Dendritic cell treated with granulocyte-macrophage colony-stimulating factor and Interleukin-4, amounts not matched to agents 40 ng/mL and 50 ng/mL, for 4 days (primary cell): ENCODE measurements around the gene UBE2J2.

Experiments used
- H3K27ac Mint-ChIP-seq: one replicate; pipeline ENCODE4 v1.8.0; 2022; ENCODE audit warnings: mild to moderate bottlenecking, mixed read lengths
- H3K27me3 Mint-ChIP-seq: one replicate; pipeline ENCODE4 v1.8.0; 2022; ENCODE audit warnings: mild to moderate bottlenecking, mixed read lengths
- H3K36me3 Mint-ChIP-seq: one replicate; pipeline ENCODE4 v1.8.0; 2022; ENCODE audit warnings: low read depth, mixed read lengths
- H3K4me1 Mint-ChIP-seq: one replicate; pipeline ENCODE4 v1.8.0; 2022; ENCODE audit warnings: low read depth, mixed read lengths
- H3K4me3 Mint-ChIP-seq: one replicate; pipeline ENCODE4 v1.8.0; 2022; ENCODE audit warnings: mild to moderate bottlenecking, moderate library complexity, mixed read lengths
- H3K9me3 Mint-ChIP-seq: one replicate; pipeline ENCODE4 v1.8.0; 2022; ENCODE audit warnings: mixed read lengths
- intact Hi-C: fragments of 100-400 bp; cut with micrococcal nuclease; formaldehyde crosslinking; loops from one replicate; pipeline ENCODE4 v1.15.0; 2022

The UBE2J2 gene

DNA sequence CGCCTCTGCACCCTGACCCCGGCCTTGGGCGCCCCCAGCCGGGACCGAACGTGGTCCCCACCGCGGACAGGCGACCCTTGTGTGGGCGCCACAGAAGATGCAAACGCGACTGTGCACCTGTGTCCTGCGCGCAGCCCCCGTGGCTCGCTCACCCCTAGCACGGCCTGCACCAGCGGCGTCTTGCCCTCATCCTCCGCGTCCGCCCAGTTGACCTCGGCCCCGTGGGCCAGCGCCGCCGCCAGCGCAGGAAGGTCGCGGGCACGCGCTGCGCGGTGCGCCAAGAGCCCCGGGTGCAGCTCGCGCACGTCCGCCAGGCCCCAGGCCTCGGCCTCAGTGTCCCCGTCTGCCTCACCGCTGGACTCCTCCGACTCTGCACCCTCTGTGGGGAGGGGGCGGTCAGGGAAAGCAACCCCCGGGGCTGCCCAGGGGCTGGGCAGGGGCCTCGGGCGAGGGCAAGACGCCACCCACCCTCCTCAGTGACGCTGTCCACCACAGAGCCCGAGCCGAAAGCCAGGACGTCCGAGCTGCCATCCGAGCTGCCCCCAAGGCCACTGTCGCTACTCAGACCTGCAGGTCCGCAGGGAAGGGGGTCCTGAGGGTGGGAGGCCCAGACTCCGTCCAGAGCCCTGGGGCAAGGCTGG is 20.7 kb upstream of the UBE2J2 start:
- Mint-ChIP-seq H3K27ac (no peak overlapping the region), H3K9me3 (no peaks in the 10 kb centered on the region), H3K36me3 (peaks cover 66% of the 10 kb centered on the region), H3K4me3 (no peak overlapping the region), H3K4me1 (no peaks in the 10 kb centered on the region), H3K27me3 (peaks cover 3% of the 10 kb centered on the region)
- intact Hi-C loops, result no loop called here

DNA sequence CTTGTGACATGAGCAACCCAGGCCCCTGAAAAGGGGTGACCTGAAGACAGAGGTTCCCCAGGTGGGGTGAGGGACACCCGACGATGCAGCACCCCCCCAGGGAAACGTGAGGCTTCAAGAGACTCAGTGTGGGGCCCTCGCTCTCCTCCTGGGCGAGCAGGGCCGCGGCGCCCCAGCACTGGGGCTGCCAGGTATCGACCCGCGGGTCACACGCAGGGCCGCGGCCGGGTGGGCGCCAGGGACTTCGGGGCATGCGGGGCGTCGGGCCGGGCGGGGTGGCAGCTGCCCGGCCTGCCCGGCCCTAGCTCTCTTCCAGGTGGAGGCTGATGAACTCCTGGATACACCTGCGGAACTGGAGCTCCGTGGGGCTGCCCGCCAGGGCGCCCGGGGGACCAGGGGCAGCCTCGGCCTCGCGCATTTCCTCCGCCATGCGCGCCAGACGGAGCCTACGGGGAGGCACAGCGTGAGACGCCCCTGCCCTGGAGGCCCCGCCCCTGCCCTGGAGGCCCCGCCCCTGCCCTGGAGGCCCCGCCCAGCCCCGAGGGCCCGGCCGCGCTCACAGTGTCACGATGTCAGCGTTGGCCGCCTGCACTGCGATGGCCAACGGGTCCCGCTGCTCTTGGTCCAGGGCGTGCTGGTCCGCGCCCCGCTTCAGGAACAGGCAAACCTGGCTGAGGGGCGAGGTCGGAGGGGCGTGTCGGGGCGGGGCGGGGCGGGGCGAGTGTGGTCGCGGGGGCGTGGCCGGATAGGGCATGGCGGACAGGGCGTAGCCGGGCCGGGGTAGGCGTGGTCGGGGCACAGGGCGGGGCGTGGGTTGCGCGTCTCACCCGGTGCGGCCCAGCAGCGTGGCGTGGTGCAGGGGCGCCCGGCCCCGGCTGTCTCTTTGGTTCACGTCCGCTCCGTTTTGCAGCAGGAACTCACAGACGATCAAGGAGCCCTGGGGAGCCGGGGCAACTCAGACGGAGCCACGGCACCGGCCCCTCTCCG is 19.9 kb upstream of the UBE2J2 start:
- Mint-ChIP-seq H3K4me3 (no peak overlapping the region), H3K4me1 (no peaks in the 10 kb centered on the region), H3K9me3 (peaks cover 2% of the 10 kb centered on the region), H3K36me3 (peaks cover 58% of the 10 kb centered on the region), H3K27ac (no peak overlapping the region), H3K27me3 (peaks cover 3% of the 10 kb centered on the region)
- intact Hi-C loops, result no loop called here

DNA sequence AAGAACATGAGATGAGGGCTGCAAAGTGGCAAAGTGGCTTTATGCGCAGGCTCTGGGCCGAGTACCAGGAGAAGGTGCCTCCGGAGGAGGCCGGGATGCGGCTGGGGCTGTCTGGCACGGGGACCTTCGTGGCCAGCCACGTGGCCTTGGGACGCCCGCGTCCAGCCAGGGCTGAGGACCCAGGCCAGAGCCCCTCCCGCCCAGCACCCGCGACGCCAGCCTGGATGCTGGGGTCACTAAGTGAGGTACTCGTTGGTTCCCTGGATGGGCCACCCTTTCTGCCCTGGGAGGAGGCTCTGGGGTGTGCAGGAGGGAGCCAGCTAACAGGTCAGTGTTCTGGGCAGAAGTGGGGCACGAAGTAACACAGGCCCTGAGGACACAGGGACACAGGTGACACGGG is 19.2 kb upstream of the UBE2J2 start:
- peaks cover 51% of the 10 kb centered on the region for H3K36me3 Mint-ChIP-seq
- H3K27me3 Mint-ChIP-seq, result peaks cover 3% of the 10 kb centered on the region
- peaks cover 9% of the 10 kb centered on the region for H3K9me3 Mint-ChIP-seq
- intact Hi-C loops, result no loop called here
- H3K4me1 Mint-ChIP-seq, result no peaks in the 10 kb centered on the region
- no peak overlapping the region for H3K27ac Mint-ChIP-seq
- no peak overlapping the region for H3K4me3 Mint-ChIP-seq

DNA sequence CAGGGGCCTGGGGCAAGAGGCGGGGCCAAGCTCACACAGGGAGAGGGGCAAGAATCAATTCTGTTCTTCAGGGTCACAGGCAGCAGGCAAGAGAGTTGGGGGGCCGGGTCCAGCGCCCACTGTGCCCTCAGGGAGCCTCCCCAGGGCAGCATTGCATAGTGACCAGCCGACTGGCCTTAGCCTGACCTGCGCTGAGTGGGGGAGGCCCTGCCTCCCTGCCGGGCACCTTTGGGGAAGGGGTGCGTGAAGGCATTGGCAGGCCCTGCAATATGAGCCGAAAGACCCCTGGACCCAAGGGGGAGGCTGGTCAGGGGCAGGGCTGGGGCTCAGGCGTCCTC is 18.8 kb upstream of the UBE2J2 start:
- intact Hi-C loops, result no loop called here
- peaks cover 48% of the 10 kb centered on the region for H3K36me3 Mint-ChIP-seq
- no peaks in the 10 kb centered on the region for H3K4me1 Mint-ChIP-seq
- peaks cover 9% of the 10 kb centered on the region for H3K9me3 Mint-ChIP-seq
- H3K4me3 Mint-ChIP-seq, result no peak overlapping the region
- peaks cover 3% of the 10 kb centered on the region for H3K27me3 Mint-ChIP-seq
- H3K27ac Mint-ChIP-seq, result no peak overlapping the region

DNA sequence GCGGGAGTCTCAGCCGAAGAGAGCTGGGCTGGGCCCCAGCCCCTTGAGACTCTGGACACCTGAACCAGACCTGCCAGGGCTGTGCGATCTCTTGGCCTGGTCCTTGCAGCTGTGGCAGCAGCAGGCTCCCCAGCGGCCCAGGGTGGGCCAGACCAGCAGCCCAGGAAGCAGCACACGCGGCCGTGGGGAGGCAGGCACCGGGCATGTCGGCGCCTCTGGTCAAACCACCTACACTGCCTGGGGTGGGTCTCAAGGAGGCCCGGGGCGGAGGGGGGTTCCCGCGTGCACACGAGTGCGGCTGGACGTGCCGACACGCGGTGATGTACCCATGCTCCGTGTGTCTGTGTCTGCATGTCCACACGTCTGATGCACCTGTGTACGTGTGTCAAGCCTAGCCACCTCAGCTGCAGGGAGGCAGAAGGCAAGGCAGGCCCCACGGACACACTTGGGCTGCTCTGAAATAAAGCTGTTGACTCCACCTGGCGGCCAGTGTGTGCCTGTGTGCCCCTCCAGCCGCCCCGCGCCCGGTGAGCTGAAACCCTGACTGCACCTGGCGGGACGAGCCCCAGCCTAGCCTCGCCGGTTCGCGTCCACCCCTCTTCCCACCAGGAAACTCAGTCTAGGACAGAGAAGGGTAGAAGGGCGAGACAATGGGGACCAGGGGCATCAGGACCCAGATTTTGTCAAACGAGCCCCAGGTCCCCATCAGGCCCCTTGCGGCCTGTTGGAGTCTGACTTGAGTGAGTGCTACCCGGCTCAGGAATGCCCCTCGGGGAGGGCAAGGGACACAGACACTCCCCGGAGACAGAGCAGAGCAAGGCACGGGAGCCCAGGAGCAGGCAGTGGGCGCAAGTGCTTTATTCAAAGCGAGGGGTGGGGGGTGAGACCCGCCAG is 18.1 kb upstream of the UBE2J2 start:
- H3K4me3 Mint-ChIP-seq, result no peak overlapping the region
- no peaks in the 10 kb centered on the region for H3K4me1 Mint-ChIP-seq
- no peak overlapping the region for H3K27ac Mint-ChIP-seq
- H3K27me3 Mint-ChIP-seq, result peaks cover 3% of the 10 kb centered on the region
- H3K9me3 Mint-ChIP-seq, result peaks cover 9% of the 10 kb centered on the region
- intact Hi-C loops, result no loop called here
- peaks cover 46% of the 10 kb centered on the region for H3K36me3 Mint-ChIP-seq

DNA sequence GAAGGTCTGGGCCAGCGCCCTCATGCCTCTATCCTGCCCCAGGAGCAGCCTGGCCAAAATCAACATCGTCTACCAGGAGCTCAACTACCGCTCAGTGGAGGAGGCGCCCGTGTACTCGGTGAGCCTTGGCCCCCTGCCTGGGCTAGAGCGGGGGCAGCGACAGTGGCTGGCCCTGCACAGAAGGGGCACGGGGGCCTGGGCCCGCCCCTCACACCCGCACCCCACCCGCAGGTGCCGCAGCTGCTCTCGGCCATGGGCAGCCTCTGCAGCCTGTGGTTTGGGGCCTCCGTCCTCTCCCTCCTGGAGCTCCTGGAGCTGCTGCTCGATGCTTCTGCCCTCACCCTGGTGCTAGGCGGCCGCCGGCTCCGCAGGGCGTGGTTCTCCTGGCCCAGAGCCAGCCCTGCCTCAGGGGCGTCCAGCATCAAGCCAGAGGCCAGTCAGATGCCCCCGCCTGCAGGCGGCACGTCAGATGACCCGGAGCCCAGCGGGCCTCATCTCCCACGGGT is 17.4 kb upstream of the UBE2J2 start:
- peaks cover 3% of the 10 kb centered on the region for H3K27me3 Mint-ChIP-seq
- H3K27ac Mint-ChIP-seq, result no peak overlapping the region
- peaks cover 38% of the 10 kb centered on the region for H3K36me3 Mint-ChIP-seq
- no peaks in the 10 kb centered on the region for H3K4me1 Mint-ChIP-seq
- H3K4me3 Mint-ChIP-seq, result no peak overlapping the region
- H3K9me3 Mint-ChIP-seq, result peaks cover 9% of the 10 kb centered on the region
- intact Hi-C loops, result no loop called here

DNA sequence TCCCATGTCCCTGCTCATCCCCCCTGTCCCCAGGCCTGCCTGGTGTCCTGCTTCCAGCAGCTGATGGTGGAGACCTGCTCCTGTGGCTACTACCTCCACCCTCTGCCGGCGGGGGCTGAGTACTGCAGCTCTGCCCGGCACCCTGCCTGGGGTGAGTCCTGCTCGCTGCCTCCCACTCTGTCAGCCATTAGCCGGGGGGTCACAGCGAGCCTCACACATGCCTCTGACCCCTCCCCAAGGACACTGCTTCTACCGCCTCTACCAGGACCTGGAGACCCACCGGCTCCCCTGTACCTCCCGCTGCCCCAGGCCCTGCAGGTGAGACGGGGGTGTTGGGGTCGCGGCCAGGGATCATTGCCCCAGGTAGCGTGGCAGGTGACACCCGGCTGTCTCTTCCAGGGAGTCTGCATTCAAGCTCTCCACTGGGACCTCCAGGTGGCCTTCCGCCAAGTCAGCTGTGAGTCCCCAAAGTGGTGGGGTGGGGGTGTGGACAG is 16.6 kb upstream of the UBE2J2 start:
- no peak overlapping the region for H3K4me3 Mint-ChIP-seq
- no peaks in the 10 kb centered on the region for H3K4me1 Mint-ChIP-seq
- no peak overlapping the region for H3K27ac Mint-ChIP-seq
- intact Hi-C loops, result no loop called here
- H3K27me3 Mint-ChIP-seq, result peaks cover 3% of the 10 kb centered on the region
- H3K9me3 Mint-ChIP-seq, result peaks cover 9% of the 10 kb centered on the region
- peaks cover 31% of the 10 kb centered on the region for H3K36me3 Mint-ChIP-seq

DNA sequence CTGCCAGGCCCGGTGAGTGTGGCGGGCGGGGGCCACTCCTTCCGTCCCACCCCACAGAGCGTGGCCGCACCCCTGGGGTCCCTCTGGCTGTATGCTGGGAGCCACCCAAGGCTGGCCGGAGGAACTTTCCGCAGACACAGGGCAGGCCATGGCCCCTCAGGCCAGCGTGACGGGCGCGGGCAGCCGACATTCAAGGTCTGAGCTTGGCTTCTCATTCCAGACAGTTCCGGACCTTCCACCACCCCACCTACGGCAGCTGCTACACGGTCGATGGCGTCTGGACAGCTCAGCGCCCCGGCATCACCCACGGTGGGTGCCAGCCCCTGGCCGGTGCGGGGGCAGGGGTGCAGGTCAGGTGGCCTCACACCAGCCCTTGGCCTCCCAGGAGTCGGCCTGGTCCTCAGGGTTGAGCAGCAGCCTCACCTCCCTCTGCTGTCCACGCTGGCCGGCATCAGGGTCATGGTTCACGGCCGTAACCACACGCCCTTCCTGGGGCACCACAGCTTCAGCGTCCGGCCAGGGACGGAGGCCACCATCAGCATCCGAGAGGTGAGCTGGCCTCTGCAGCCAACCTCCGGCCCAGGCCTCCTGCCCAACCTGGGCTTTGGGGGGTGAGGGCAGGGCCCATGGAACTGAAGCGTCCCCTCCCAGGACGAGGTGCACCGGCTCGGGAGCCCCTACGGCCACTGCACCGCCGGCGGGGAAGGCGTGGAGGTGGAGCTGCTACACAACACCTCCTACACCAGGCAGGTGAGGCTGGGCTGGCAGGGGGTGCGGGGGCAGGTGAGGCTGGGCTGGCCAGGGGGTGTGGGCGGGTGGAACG is 13.8 kb upstream of the UBE2J2 start:
- intact Hi-C loops, result no loop called here
- Mint-ChIP-seq H3K4me3 (no peak overlapping the region), H3K36me3 (peaks cover 3% of the 10 kb centered on the region), H3K27me3 (peaks cover 4% of the 10 kb centered on the region), H3K4me1 (peaks cover 6% of the 10 kb centered on the region), H3K27ac (no peak overlapping the region), H3K9me3 (peaks cover 9% of the 10 kb centered on the region)

DNA sequence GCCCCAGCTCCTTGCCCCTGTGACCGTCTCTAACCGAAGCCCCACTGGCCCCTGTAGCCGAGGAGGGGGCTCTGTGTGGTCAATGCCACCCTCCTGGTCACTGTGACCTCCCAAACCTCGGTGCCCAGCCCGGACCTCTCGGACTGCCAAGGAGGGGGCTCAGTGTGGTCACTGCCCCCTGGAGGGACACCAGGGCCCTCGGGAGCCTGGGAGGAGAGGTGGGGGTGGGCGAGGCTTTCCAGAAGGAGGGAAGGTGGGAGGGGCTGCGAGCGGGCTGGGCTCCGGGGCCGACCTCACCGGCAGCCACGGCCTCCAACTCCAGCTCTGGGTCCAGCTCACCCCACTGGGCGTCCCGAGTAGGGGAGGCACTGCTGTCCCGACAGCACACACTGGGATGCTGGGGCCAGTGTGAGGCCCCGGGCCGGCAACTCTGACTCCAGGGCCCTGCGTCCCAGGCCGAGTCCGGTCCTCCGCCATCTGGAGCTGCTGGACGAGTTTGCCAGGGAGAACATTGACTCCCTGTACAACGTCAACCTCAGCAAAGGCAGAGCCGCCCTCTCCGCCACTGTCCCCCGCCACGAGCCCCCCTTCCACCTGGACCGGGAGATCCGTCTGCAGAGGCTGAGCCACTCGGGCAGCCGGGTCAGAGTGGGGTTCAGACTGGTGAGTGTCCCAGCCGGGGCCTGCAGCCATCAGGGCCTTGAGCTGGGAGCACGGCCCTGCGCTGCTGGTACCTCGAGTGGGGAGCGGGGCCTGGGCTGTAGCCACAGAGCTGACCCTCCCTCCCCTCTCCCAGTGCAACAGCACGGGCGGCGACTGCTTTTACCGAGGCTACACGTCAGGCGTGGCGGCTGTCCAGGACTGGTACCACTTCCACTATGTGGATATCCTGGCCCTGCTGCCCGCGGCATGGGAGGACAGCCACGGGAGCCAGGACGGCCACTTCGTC is 12.9 kb upstream of the UBE2J2 start:
- intact Hi-C loops, result no loop called here
- H3K9me3 Mint-ChIP-seq, result peaks cover 9% of the 10 kb centered on the region
- no peak overlapping the region for H3K4me3 Mint-ChIP-seq
- peaks cover 6% of the 10 kb centered on the region for H3K27me3 Mint-ChIP-seq
- no peak overlapping the region for H3K27ac Mint-ChIP-seq
- H3K4me1 Mint-ChIP-seq, result peaks cover 7% of the 10 kb centered on the region
- no peaks in the 10 kb centered on the region for H3K36me3 Mint-ChIP-seq

DNA sequence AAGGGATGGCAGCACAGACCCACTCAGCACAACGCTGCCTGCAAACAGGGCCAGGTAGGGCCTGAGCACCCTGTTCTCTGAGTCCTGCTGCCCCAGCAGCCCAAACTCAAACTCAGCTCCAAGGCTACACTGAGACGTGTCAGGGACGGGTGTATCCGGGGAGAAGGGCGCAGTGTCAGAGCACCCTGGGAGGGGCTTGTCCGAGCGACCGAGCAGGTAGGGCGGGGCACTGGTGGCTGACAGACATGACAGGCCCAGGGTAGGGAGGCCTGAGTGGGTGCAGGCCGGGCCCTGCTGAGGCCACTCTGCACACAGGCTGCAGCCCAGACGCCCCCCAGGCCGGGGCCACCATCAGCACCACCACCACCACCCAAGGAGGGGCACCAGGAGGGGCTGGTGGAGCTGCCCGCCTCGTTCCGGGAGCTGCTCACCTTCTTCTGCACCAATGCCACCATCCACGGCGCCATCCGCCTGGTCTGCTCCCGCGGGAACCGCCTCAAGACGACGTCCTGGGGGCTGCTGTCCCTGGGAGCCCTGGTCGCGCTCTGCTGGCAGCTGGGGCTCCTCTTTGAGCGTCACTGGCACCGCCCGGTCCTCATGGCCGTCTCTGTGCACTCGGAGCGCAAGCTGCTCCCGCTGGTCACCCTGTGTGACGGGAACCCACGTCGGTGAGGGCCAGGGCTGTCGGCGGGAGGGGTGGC is 12.1 kb upstream of the UBE2J2 start:
- H3K27ac Mint-ChIP-seq, result no peak overlapping the region
- H3K27me3 Mint-ChIP-seq, result peaks cover 6% of the 10 kb centered on the region
- H3K4me1 Mint-ChIP-seq, result peaks cover 7% of the 10 kb centered on the region
- peaks cover 9% of the 10 kb centered on the region for H3K9me3 Mint-ChIP-seq
- H3K36me3 Mint-ChIP-seq, result no peaks in the 10 kb centered on the region
- no peak overlapping the region for H3K4me3 Mint-ChIP-seq
- intact Hi-C loops, result no loop called here

DNA sequence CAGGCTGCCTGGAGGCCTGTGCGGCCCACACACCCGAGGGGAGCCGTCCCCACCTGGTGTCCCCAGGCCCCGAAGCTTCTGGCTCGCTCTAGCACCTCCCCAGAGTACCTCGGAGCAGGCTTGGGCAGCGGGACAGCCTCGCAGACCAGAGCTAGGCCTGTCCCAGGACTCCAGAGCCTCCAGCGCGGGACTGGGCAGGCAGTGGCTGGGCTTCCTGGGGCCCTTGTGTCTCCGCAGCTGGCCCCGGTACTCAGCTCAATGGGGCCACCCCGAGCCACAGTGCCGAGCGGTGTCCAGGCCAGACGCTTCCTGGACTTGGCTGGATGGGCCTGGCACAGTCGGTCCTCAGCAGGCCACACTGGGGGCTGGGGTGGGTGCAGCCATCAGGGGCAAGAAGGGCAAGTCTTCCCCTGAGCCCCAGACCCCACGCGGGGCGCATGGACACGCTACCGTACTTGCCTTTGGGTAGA is 11.5 kb upstream of the UBE2J2 start:
- H3K4me3 Mint-ChIP-seq, result no peak overlapping the region
- H3K4me1 Mint-ChIP-seq, result peaks cover 7% of the 10 kb centered on the region
- no peaks in the 10 kb centered on the region for H3K36me3 Mint-ChIP-seq
- H3K27me3 Mint-ChIP-seq, result peaks cover 5% of the 10 kb centered on the region
- peaks cover 9% of the 10 kb centered on the region for H3K9me3 Mint-ChIP-seq
- no peak overlapping the region for H3K27ac Mint-ChIP-seq
- intact Hi-C loops, result no loop called here
